B cell (primary cell): ENCODE data around the gene GRAMD2A. TPM values are rescaled to one million over a fixed set of nuclear protein-coding genes. Genes with fewer than 3 reads are reported as not detected.

Experiments used
- ATAC-seq: fragments of 200-7000 bp; cut with Tn5 transposase; one replicate; pipeline ENCODE4 v1.10.0; 2021; ENCODE audit warnings: low read depth, mild to moderate bottlenecking, moderate number of reproducible peaks, moderate library complexity
- CTCF ChIA-PET: fragments of 350-600 bp; sonication (Branson Sonifier 250); formaldehyde crosslinking; loops from one replicate; lab custom pipeline; 2021; ENCODE audit warnings: antibody characterized with exemption, inconsistent platforms; lab: Charles Lee
- POLR2A ChIA-PET: fragments of 350-600 bp; sonication (Branson Sonifier 250); formaldehyde crosslinking; loops from one replicate; lab custom pipeline; 2021; ENCODE audit warnings: antibody characterized with exemption; lab: Charles Lee
- DNase-seq: peaks from one replicate; pipeline ENCODE4 v3.0.0; 2013
- H2AFZ ChIP-seq: 2 replicates; pipeline ENCODE4 v1.6.1; 2012; ENCODE audit warnings: mild to moderate bottlenecking, low read depth, low read length; ENCODE audit not compliant: insufficient read depth, poor library complexity, severe bottlenecking
- H3K27ac ChIP-seq, 2 donors: 1 replicate in 1 of 2; 2 replicates in 1 of 2; pipeline ENCODE4 v1.5.1; 2012 to 2013; ENCODE audit warnings: low read length in 2 of 2, mild to moderate bottlenecking in 2 of 2, moderate library complexity in 1 of 2
- H3K27me3 ChIP-seq, 4 experiments: fragments of 200-600 bp in 1 of 4; sonication (generic) in 1 of 4; replicated peaks in 1 of 4; 1 replicate in 2 of 4; 2 replicates in 2 of 4; pipeline versions ENCODE4 v1.6.1 to v1.7.0; 2013 to 2016; ENCODE audit warnings: low read length in 3 of 4, mild to moderate bottlenecking in 2 of 4, mixed read lengths in 1 of 4, moderate library complexity in 1 of 4; ENCODE audit not compliant: insufficient read depth in 4 of 4, control insufficient read depth in 3 of 4; ENCODE audit errors: control extremely low read depth in 1 of 4
- H3K36me3 ChIP-seq, 2 experiments: replicated peaks in 1 of 2; 1 replicate in 1 of 2; 2 replicates in 1 of 2; pipeline versions ENCODE4 v1.6.1 to v1.7.1; 2013; ENCODE audit warnings: low read length in 1 of 2; ENCODE audit not compliant: insufficient read depth in 2 of 2, control insufficient read depth in 1 of 2; ENCODE audit errors: control extremely low read depth in 1 of 2, extremely low read depth in 1 of 2
- H3K4me1 ChIP-seq, 2 donors: fragments of 200-600 bp in 1 of 2; sonication (generic) in 1 of 2; 1 replicate in 1 of 2; 2 replicates in 1 of 2; pipeline versions ENCODE4 v1.5.1 to v1.6.1; 2013 to 2017; ENCODE audit warnings: low read length in 2 of 2; ENCODE audit not compliant: control insufficient read depth in 2 of 2, insufficient read depth in 2 of 2
- H3K4me2 ChIP-seq: replicated peaks from 2 replicates; pipeline ENCODE3; 2012; ENCODE audit warnings: mild to moderate bottlenecking, low read depth, low read length; ENCODE audit not compliant: poor library complexity, severe bottlenecking
- H3K4me3 ChIP-seq, 5 experiments: fragments of 200-600 bp in 1 of 5; sonication (generic) in 1 of 5; 1 replicate in 3 of 5; 2 replicates in 2 of 5; pipeline versions ENCODE4 v1.5.1 to v1.7.0; 2011 to 2016; ENCODE audit warnings: low read length in 4 of 5, mild to moderate bottlenecking in 4 of 5, low read depth in 2 of 5, control low read depth in 1 of 5, moderate library complexity in 1 of 5; ENCODE audit not compliant: insufficient read depth in 1 of 5; ENCODE audit errors: control extremely low read depth in 1 of 5, extremely low read depth in 1 of 5
- H3K79me2 ChIP-seq: fragments of 200-600 bp; sonication (generic); one replicate; pipeline ENCODE4 v1.6.0; 2016; ENCODE audit warnings: low read length; ENCODE audit not compliant: control insufficient read depth, insufficient read depth
- H3K9ac ChIP-seq: fragments of 200-600 bp; sonication (generic); 2 replicates; pipeline ENCODE4 v1.6.1; 2017; ENCODE audit warnings: mild to moderate bottlenecking, low read length, moderate library complexity
- H3K9me3 ChIP-seq, 3 donors: one replicate each; pipeline versions ENCODE4 v1.6.1 to v1.7.1; 2013; ENCODE audit warnings: low read length in 2 of 3; ENCODE audit not compliant: control insufficient read depth in 2 of 3, insufficient read depth in 1 of 3; ENCODE audit errors: control extremely low read depth in 1 of 3
- H4K20me1 ChIP-seq: 2 replicates; pipeline ENCODE4 v1.6.0; 2012; ENCODE audit warnings: mild to moderate bottlenecking, low read length; ENCODE audit not compliant: insufficient read depth, control insufficient read depth, poor library complexity, severe bottlenecking
- H3K27ac Mint-ChIP-seq: one replicate; pipeline ENCODE4 v1.8.0; 2021; ENCODE audit warnings: mixed read lengths
- H3K27me3 Mint-ChIP-seq: one replicate; pipeline ENCODE4 v1.8.0; 2021; ENCODE audit warnings: mixed read lengths
- H3K4me1 Mint-ChIP-seq: one replicate; pipeline ENCODE4 v1.8.0; 2021; ENCODE audit warnings: mixed read lengths
- H3K4me3 Mint-ChIP-seq: one replicate; pipeline ENCODE4 v1.8.0; 2021; ENCODE audit warnings: mixed read lengths
- H3K9me3 Mint-ChIP-seq: one replicate; pipeline ENCODE4 v1.8.0; 2022; ENCODE audit warnings: mixed read lengths; ENCODE audit not compliant: insufficient read depth
- EZH2 ChIP-seq: IDR thresholded peaks from 2 replicates; pipeline ENCODE4 v1.6.1; 2012; ENCODE audit warnings: borderline replicate concordance, low read depth, mild to moderate bottlenecking, moderate library complexity, low read length; ENCODE audit not compliant: insufficient read depth, poor library complexity, severe bottlenecking
- WGBS: methylation state at CpG from one replicate; pipeline ENCODE4 v1.1.5; 2013; ENCODE audit warnings: missing lambda C conversion rate; ENCODE audit not compliant: insufficient coverage; 5-methylcytosine and 5-hydroxymethylcytosine counted together
- intact Hi-C: fragments of 100-400 bp; cut with micrococcal nuclease; formaldehyde crosslinking; loops from one replicate; pipeline ENCODE4 v1.10.0; 2022
- polyA plus RNA-seq: library from polyadenylated mRNA; depleted of rRNA; stranded (reverse); fragments of >200 nt; gene quantifications from 2 replicates; pipeline ENCODE4 v1.2.3, GENCODE V29; 2012
- total RNA-seq, 2 donors: library from RNA; stranded (reverse); fragments of 120-200 nt in 1 of 2; gene quantifications; 1 replicate in 1 of 2; 2 replicates in 1 of 2; pipeline versions ENCODE4 v1.2.3 to v1.2.4, GENCODE V29; 2013 to 2022
- TF ChIP-seq, protein P1 (sequence below): fragments of 200-600 bp; IDR thresholded peaks from one replicate; pipeline ENCODE4 v1.8.0; 2022; ENCODE audit warnings: antibody characterized with exemption, mild to moderate bottlenecking

The GRAMD2A gene
- total and polyA plus RNA-seq, 2 donors (not counting 1 experiment from before 2014, with no cell fraction given), result not detected

DNA sequence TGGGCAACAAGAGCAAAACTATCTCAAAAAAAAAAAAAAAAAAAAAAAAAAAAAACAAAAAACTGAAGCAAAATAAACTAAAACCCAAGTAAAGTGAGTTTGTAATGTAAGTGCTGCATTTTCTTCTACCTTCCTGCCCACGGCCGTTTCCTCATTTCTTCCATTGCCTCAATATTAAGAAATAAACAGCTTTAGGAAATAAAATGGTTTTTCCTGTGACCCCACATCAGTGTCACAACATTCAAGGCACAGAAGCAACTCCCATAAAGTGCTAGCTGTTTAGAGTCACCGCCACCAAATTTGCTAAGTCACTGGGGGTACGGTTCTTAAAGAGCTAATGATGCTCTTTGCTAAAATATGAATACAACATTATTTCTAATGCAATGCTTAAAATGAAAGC, 30.1 kb upstream of the GRAMD2A start:
- Mint-ChIP-seq H3K27ac (peak overlapping the region; percentile 97), H3K4me1 (peaks cover 62% of the 10 kb centered on the region), H3K9me3 (no peaks in the 10 kb centered on the region), H3K4me3 (peak overlapping the region; percentile 93), H3K27me3 (no peaks in the 10 kb centered on the region)
- Histone ChIP-seq H3K4me1 (peaks cover 44 to 55% of the 10 kb centered on the region in 2 donors), H4K20me1 (peaks cover 64% of the 10 kb centered on the region), H3K9me3 (no peaks in the 10 kb centered on the region), H3K27ac (peak overlapping the region; percentile 91 to 94), H3K27me3 (no peaks in the 10 kb centered on the region), H3K79me2 (peaks cover 58% of the 10 kb centered on the region), H3K4me3 (peak overlapping the region; percentile 21 to 71 (median 39)), H2AFZ (peak overlapping the region; percentile 17), H3K4me2 (peak overlapping the region; percentile 90), H3K9ac (peak overlapping the region; percentile 53), H3K36me3 (peaks cover 2 to 14% of the 10 kb centered on the region in 2 experiments)
- intact Hi-C loops, result loop anchor here (1.0 to 5.0 kb wide), 6 partner anchors 28 to 555 kb away; partner anchors contain the start of genes ADPGK, BBS4, CELF6 and HIGD2B
- CTCF ChIA-PET, result interaction anchor here (1.1 to 6.8 kb wide), 11 partner anchors 13 to 113 kb away, joined by 4 to 87 read pairs (median 6); partner anchors contain the start of genes GRAMD2A, MYO9A and SENP8
- DNase-seq (no peak), ATAC-seq (no peak)
- POLR2A ChIA-PET, result interaction anchor here (0.6 to 1.6 kb wide), 7 partner anchors 11 to 1420 kb away, joined by 3 to 13 read pairs (median 4); no protein-coding TSS in a partner anchor
- WGBS, result no CpG with 5 or more reads among the region's 4 CpGs
- TF ChIP-seq, protein P1, sequence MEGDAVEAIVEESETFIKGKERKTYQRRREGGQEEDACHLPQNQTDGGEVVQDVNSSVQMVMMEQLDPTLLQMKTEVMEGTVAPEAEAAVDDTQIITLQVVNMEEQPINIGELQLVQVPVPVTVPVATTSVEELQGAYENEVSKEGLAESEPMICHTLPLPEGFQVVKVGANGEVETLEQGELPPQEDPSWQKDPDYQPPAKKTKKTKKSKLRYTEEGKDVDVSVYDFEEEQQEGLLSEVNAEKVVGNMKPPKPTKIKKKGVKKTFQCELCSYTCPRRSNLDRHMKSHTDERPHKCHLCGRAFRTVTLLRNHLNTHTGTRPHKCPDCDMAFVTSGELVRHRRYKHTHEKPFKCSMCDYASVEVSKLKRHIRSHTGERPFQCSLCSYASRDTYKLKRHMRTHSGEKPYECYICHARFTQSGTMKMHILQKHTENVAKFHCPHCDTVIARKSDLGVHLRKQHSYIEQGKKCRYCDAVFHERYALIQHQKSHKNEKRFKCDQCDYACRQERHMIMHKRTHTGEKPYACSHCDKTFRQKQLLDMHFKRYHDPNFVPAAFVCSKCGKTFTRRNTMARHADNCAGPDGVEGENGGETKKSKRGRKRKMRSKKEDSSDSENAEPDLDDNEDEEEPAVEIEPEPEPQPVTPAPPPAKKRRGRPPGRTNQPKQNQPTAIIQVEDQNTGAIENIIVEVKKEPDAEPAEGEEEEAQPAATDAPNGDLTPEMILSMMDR, result no peak
- TF ChIP-seq EZH2, result no peak

DNA sequence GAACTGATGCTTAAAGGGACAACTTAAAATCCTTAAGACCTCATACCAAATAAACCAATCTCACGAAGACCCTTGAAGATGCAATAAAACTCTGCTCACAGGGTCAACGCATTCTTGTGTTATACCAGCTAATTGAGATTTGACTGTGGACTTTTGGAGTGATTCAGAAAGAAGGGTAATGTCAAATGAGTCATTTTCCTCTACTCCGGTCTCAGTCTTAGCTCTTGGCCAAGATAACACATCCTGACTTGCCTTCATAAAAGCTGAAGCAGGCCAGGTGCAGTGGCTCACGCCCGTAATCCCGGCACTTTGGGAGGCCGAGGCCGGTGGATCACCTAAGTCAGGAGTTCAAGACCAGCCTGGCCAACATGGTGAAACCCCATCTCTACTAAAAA, 29.6 kb upstream of the GRAMD2A start:
- DNase-seq (no peak), ATAC-seq (no peak)
- intact Hi-C loops, result loop anchor here (5.0 kb wide), 2 partner anchors 95 to 555 kb away; partner anchors contain the start of genes ADPGK and CELF6
- H3K4me3 Mint-ChIP-seq, result peak overlapping the region; percentile 85
- Histone ChIP-seq H3K4me3 (peak overlapping the region in 1 of 5 experiments; percentile 39), H4K20me1 (peaks cover 69% of the 10 kb centered on the region), H3K9me3 (no peaks in the 10 kb centered on the region), H3K36me3 (peaks cover 6 to 14% of the 10 kb centered on the region in 2 experiments), H3K27ac (peak overlapping the region; percentile 3 to 67), H2AFZ (no peak overlapping the region), H3K79me2 (peaks cover 64% of the 10 kb centered on the region), H3K27me3 (no peaks in the 10 kb centered on the region), H3K4me2 (peak overlapping the region; percentile 60), H3K4me1 (peaks cover 44 to 60% of the 10 kb centered on the region in 2 donors), H3K9ac (peak overlapping the region; percentile 2)
- CTCF ChIA-PET, result interaction anchor here (0.8 to 6.8 kb wide), 18 partner anchors 10 to 306 kb away, joined by 3 to 87 read pairs (median 4); partner anchors contain the start of genes GRAMD2A, MYO9A and SENP8
- H3K27me3 Mint-ChIP-seq, result no peaks in the 10 kb centered on the region
- H3K27ac Mint-ChIP-seq, result peak overlapping the region; percentile 92
- no peak for TF ChIP-seq EZH2
- TF ChIP-seq, protein P1, result no peak
- peaks cover 66% of the 10 kb centered on the region for H3K4me1 Mint-ChIP-seq
- POLR2A ChIA-PET, result interaction anchor here (0.7 to 1.6 kb wide), 6 partner anchors 12 to 1421 kb away, joined by 3 to 13 read pairs (median 5); partner anchors contain the start of gene SENP8
- WGBS, result 71% methylated on average over 4 of the region's 8 CpGs
- no peaks in the 10 kb centered on the region for H3K9me3 Mint-ChIP-seq
